Type B pancreatic cell (in vitro differentiated cells): ENCODE measurements around the gene RABGAP1L. TPM values are rescaled to one million over a fixed set of nuclear protein-coding genes. Genes with fewer than 3 reads are reported as not detected.

Experiments
- DNase-seq: peaks from one replicate; pipeline ENCODE4 v3.0.0; 2021; ENCODE audit warnings: mixed read lengths; ENCODE audit not compliant: unreplicated experiment; ENCODE audit errors: extremely low spot score
- H3K27ac Mint-ChIP-seq: 2 replicates; pipeline ENCODE4 v1.8.0; 2021; ENCODE audit warnings: mild to moderate bottlenecking, mixed read lengths
- H3K27me3 Mint-ChIP-seq: 2 replicates; pipeline ENCODE4 v1.8.0; 2021; ENCODE audit warnings: mixed read lengths
- H3K36me3 Mint-ChIP-seq: 2 replicates; pipeline ENCODE4 v1.8.0; 2021; ENCODE audit warnings: mixed read lengths
- H3K4me1 Mint-ChIP-seq: one replicate; pipeline ENCODE4 v1.8.0; 2021; ENCODE audit warnings: mixed read lengths; ENCODE audit not compliant: unreplicated experiment
- H3K4me3 Mint-ChIP-seq: 2 replicates; pipeline ENCODE4 v1.8.0; 2021; ENCODE audit warnings: mild to moderate bottlenecking, mixed read lengths
- H3K9me3 Mint-ChIP-seq: 2 replicates; pipeline ENCODE4 v1.8.0; 2021; ENCODE audit warnings: mixed read lengths
- total RNA-seq: library from RNA; stranded (reverse); gene quantifications from 2 replicates; pipeline ENCODE4 v1.2.1, GENCODE V29; 2021; ENCODE audit warnings: low replicate concordance
- TF ChIP-seq, protein P1 (sequence below): fragments of 200-600 bp; sonication (generic); conservative IDR thresholded peaks from 2 replicates; pipeline ENCODE4 v1.5.0; 2021; ENCODE audit warnings: antibody characterized with exemption, mild to moderate bottlenecking

The RABGAP1L gene
- total RNA-seq, 1 donor from 2014 or later: 35.6 TPM

DNA sequence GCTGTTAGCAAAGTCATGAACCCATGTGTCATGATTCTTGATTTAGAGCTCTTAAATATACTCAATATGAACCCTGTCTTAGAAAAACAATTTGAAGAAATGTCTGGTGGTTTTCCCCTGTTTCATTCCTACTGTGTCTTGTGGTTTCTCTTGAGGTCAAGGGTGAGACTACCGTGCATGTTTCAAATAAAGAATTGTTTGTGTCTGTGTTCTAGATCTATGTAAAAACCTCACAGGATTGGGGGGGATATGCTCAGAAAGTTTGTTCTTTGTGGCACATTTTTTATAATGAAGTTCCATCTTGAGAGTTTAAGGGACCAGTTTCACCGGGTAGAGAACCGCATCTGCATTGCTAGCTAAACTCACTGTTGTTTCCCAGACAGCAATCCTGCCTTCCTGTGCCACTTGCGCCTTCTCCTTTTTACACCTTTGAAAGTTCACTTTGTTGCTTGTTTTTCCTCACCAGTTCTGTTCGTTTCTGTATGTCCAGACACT, 809.5 kb downstream of the RABGAP1L start:
- no peaks in the 10 kb centered on the region for H3K9me3 Mint-ChIP-seq
- no peaks in the 10 kb centered on the region for H3K27me3 Mint-ChIP-seq
- peaks cover 41% of the 10 kb centered on the region for H3K4me1 Mint-ChIP-seq
- H3K27ac Mint-ChIP-seq: peak overlapping the region; percentile 89
- TF ChIP-seq, protein P1, sequence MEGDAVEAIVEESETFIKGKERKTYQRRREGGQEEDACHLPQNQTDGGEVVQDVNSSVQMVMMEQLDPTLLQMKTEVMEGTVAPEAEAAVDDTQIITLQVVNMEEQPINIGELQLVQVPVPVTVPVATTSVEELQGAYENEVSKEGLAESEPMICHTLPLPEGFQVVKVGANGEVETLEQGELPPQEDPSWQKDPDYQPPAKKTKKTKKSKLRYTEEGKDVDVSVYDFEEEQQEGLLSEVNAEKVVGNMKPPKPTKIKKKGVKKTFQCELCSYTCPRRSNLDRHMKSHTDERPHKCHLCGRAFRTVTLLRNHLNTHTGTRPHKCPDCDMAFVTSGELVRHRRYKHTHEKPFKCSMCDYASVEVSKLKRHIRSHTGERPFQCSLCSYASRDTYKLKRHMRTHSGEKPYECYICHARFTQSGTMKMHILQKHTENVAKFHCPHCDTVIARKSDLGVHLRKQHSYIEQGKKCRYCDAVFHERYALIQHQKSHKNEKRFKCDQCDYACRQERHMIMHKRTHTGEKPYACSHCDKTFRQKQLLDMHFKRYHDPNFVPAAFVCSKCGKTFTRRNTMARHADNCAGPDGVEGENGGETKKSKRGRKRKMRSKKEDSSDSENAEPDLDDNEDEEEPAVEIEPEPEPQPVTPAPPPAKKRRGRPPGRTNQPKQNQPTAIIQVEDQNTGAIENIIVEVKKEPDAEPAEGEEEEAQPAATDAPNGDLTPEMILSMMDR: no peak
- peak overlapping the region; percentile 46 for H3K4me3 Mint-ChIP-seq
- DNase-seq: no peak
- peaks cover 3% of the 10 kb centered on the region for H3K36me3 Mint-ChIP-seq

DNA sequence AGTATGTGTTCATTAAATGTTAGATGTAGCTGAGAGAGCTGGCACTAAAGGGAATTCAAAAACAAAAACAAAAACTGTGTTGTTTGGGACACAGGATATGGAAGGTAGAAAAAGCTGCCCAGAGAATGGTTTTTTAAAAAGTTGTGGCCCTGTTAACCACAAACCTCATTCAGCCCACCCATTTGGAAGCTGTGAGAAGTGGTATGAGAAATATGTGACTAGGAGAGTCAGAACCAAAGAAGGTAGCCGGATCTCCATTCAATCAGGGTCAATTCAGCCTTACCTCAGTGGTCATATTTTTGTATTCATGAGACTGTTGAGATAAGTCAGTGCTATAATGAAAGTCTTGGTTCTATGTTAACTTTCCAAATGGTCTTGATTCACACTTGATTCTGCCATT, 810.7 kb downstream of the RABGAP1L start:
- Mint-ChIP-seq H3K4me3 (no peak overlapping the region), H3K36me3 (peaks cover 3% of the 10 kb centered on the region), H3K4me1 (peaks cover 31% of the 10 kb centered on the region), H3K9me3 (no peaks in the 10 kb centered on the region), H3K27me3 (no peaks in the 10 kb centered on the region), H3K27ac (peak overlapping the region; percentile 11)
- TF ChIP-seq, protein P1: no peak
- no peak for DNase-seq

DNA sequence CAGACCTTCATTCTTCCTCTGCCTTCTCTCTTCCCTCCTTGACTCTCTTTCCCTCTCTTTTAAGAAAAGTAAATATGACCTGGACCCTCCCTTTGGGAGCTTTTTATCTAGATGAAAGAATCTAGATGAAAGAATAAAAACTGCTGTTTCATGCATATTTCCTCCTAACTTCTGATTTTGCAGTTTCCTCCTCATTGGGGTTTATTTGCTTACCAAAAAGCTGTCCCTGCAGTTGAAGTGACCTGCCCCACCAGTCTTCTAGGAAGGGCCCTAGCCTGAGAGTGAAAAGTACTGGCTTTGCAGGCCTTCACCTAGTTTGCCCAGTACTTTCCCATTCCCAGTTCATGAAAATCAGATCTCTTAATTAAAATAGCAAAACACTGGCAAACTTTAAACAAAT, 812.1 kb downstream of the RABGAP1L start:
- H3K36me3 Mint-ChIP-seq: peaks cover 11% of the 10 kb centered on the region

DNA sequence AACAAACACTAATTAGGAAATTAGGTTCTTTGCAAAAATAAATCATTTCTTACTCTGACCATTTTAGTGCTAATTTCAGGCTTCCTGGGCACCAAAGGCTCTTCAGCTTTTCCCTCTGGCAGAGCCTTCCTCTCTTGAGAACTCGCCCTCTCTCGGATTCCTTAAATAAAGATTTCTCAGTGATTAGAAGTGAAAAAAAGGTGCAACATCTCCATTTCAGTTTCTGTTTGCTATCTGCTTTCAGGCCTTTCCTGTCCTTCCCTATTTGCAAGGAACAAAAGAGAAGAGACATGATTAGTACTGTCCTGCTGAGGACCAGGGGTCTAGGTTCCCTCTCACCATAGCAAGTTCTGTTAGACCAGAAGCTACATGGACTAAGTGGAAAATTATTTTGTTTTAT, 812.6 kb downstream of the RABGAP1L start:
- H3K36me3 Mint-ChIP-seq: peaks cover 11% of the 10 kb centered on the region
- DNase-seq: no peak
- no peak overlapping the region for H3K4me3 Mint-ChIP-seq
- H3K9me3 Mint-ChIP-seq: no peaks in the 10 kb centered on the region
- H3K4me1 Mint-ChIP-seq: peaks cover 19% of the 10 kb centered on the region
- H3K27ac Mint-ChIP-seq: peak overlapping the region; percentile 88
- TF ChIP-seq, protein P1: no peak
- H3K27me3 Mint-ChIP-seq: no peaks in the 10 kb centered on the region

More for the DNA sequence above, 812.1 kb downstream of the RABGAP1L start:
- peak overlapping the region; percentile 88 for H3K27ac Mint-ChIP-seq
- no peaks in the 10 kb centered on the region for H3K9me3 Mint-ChIP-seq
- DNase-seq: no peak
- no peaks in the 10 kb centered on the region for H3K27me3 Mint-ChIP-seq
- TF ChIP-seq, protein P1: no peak
- H3K4me1 Mint-ChIP-seq: peaks cover 20% of the 10 kb centered on the region
- peak overlapping the region; percentile 41 for H3K4me3 Mint-ChIP-seq

DNA sequence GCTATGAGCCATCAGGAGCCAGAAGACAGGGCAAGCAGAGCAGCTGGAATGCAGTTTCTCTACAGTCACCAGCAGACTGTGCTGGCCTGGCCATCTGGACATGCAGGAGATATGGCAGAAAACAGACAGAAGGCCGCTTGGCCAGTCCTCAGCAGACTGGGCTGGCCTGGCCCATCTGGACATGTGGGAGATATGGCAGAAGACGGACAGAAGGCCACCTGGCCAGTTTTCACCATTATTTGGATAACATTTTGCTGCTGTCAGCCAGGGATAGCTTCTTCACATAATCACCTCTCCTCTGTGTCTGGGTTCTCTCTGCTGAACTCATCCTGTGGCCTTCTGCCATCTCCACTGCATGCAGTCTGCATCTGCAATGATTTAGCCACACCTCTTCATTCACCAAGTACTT, 815.4 kb downstream of the RABGAP1L start:
- DNase-seq: no peak
- Mint-ChIP-seq H3K9me3 (no peaks in the 10 kb centered on the region), H3K36me3 (peaks cover 14% of the 10 kb centered on the region), H3K27me3 (no peaks in the 10 kb centered on the region), H3K4me1 (peaks cover 4% of the 10 kb centered on the region), H3K27ac (peak overlapping the region; percentile 6), H3K4me3 (no peak overlapping the region)
- TF ChIP-seq, protein P1: no peak

DNA sequence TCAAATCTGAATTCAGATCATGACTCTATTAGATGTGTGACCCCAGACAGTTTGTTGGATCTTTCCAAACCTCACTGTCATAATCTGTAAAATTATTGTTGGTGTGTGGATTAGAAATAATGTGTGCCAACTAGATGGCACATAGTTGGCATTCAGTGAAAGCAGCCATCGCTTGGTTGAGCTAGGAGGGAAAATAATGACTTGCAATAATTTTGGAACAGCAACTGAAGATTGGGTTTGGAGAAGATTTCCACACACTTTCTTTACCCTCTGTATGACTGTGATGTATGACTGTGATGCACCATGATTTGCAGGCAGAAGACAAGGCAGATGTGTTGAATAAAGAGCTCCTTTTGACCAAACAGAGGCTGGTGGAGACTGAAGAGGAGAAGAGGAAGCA, 816.4 kb downstream of the RABGAP1L start:
- TF ChIP-seq, protein P1: no peak
- peaks cover 20% of the 10 kb centered on the region for H3K36me3 Mint-ChIP-seq
- DNase-seq: no peak
- H3K4me1 Mint-ChIP-seq: peaks cover 4% of the 10 kb centered on the region
- no peaks in the 10 kb centered on the region for H3K9me3 Mint-ChIP-seq
- no peak overlapping the region for H3K27ac Mint-ChIP-seq
- H3K27me3 Mint-ChIP-seq: no peaks in the 10 kb centered on the region
- no peak overlapping the region for H3K4me3 Mint-ChIP-seq
